Measurements from ENCODE around the gene SS18L1. TPM values are rescaled to one million over a fixed set of nuclear protein-coding genes. Genes with fewer than 3 reads are reported as not detected.

The SS18L1 gene
- total and polyA plus RNA-seq, 7 donors: 4.9 to 11.7 (median 9.5) TPM

DNA sequence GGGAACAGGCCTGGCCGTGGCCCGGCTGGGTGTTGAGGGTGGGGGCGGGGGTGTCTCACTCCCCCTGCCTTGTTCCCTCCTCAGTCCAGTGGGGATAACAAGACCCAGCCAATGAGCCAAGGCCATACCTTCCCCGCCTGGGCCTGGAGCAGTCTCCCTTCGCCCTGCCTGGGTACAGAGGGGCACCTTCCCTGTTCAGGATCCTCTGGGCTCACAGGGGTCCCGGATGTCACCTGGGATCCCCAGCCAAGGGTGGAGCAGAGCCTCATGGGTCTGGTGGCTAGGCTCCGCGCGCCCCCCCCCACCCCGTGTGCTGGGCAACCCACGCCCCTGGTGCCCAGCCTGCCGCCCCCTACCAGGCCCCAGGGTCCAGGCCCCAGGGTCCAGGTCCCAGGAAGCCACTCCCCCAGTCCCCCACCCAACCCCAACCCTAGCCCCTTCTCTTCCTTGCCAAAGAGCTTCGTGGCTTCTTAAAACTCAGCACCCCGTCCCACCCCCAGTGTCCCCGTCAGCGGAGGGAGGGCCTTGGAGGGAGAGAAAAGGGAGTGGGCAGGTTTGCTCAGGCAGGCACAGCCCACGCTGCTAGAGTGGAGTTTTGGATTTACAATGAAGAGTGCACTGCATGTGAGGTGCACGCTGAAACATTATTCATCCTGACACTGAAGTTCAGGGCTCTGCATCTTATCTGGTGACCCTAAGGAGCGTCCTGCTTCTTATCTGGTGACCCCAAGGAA, 64.7 kb downstream of the SS18L1 start:
- TF ChIP-seq CTCF (IDR thresholded peaks at IDR 0.05) (no peak), EP300 (IDR thresholded peaks at IDR 0.05) (no peak)
- no peak for DNase-seq
- peaks cover 3 to 37% (median 26%) of the 10 kb centered on the region in 3 donors for H3K27me3 ChIP-seq
- 62 to 78% methylated on average over 19 of the region's 19 CpGs for WGBS, 2 donors
- intact Hi-C loops (cut with DNase I): no loop called here
- H3K27ac ChIP-seq: no peak overlapping the region
- peaks cover 0 to 7% (median 2%) of the 10 kb centered on the region in 4 donors for H3K36me3 ChIP-seq
- H3K9me3 ChIP-seq: no peaks in the 10 kb centered on the region
- H3K4me3 ChIP-seq: no peak overlapping the region
- no peaks in the 10 kb centered on the region for H3K4me1 ChIP-seq

DNA sequence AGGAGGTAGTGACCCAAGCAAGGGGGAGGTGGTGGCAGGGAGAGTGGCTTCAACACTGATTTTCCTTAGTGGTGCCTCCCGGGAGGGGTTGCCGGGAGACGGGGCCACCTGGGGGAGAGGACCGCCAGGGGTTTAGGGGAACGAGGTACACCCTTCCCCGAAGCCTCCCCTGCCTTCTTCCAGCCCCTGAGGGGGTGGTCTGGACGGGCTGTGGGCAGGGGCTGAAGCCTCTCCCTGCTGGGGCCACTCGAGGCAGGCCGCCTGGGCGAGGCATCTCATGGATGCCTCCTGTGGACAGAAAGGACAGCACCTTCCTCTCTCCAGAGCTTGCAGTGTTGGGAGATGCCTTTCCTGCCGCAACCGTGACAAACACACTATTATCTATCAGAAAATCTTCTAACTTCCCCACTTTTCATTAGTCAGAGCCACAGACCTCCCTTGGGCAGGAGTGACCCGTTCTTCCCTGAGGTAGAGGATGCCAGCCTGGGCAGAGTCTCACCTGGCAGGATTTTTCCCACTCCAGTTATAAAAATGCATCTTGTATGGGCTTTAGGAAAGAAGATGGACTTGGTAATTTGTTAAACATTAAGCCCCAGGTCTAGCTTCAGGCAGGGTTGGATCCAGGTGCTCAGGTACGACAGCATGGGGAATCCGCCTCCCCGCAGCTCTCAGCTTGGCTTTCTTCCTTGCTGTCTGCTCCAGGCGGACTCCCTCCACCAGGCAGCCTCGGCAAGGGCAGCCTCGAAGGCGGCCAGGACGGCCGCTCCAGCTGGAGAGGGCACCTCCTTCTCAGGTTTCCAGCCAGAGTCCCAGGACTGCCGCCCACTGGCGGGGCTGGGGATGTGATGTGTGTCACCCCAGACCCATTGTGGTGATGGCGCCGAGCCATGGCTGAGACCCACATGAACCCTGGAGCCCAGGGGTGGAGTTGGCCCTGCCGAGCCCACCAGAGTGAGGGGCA, 65.5 kb downstream of the SS18L1 start:
- peaks cover 3 to 42% (median 30%) of the 10 kb centered on the region in 3 donors for H3K27me3 ChIP-seq
- whole genome bisulfite sequencing, 2 donors: 37 to 51% methylated on average over 27 of the region's 27 CpGs
- H3K36me3 ChIP-seq: no peaks in the 10 kb centered on the region
- DNase-seq: no peak
- no peak overlapping the region for H3K27ac ChIP-seq
- intact Hi-C loops (cut with DNase I): no loop called here
- no peaks in the 10 kb centered on the region for H3K4me1 ChIP-seq
- no peak overlapping the region for H3K4me3 ChIP-seq
- no peaks in the 10 kb centered on the region for H3K9me3 ChIP-seq
- TF ChIP-seq POLR2AphosphoS5 (IDR thresholded peaks at IDR 0.05): no peak
- no peak for TF ChIP-seq POLR2A (IDR thresholded peaks at IDR 0.05)
- TF ChIP-seq EP300 (IDR thresholded peaks at IDR 0.05): no peak
- TF ChIP-seq CTCF (IDR thresholded peaks at IDR 0.05): no peak

DNA sequence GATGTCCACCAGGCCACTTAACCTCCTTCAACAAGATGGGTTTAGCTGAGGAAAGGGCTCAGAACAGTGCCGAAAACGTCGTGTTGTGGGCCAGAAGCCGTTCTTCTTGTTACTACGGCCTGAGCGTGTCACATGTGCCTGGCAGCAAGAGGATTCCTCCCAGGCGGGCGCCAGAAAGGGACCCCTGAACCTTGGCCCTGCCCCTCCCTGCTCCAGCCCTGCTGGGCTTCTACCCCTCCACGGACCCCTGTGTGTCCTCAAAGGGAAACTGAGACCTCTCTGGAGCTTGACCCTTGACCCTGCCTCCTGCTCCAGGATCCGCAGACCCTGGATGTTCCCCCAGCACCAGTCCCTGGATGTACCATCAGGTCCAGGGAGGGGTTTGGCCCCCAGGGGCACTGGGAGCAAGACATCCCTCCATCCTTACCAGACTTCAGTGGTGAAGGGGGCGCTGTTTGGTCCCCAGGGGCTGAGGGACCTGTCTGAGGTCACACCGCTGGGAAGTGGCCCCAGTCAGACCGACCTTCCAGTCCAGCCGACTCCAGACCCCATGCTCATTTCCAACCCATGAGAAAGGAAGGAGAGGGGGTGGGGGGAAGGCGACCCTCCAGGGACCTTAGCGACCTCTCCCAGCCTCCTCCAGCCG, 66.4 kb downstream of the SS18L1 start:
- WGBS, 2 donors: 52 to 60% methylated on average over 17 of the region's 17 CpGs
- intact Hi-C loops (cut with DNase I): no loop called here
- H3K27me3 ChIP-seq: peaks cover 6 to 51% (median 35%) of the 10 kb centered on the region in 3 donors

GRCh38 chr20:62210496-62210855, 66.9 kb downstream of the SS18L1 start:
- Histone ChIP-seq H3K4me1 (no peaks in the 10 kb centered on the region), H3K9me3 (no peaks in the 10 kb centered on the region), H3K36me3 (no peaks in the 10 kb centered on the region), H3K4me3 (no peak overlapping the region), H3K27ac (no peak overlapping the region), H3K27me3 (peaks cover 6 to 56% (median 40%) of the 10 kb centered on the region in 3 donors)
- WGBS, 2 donors: 27 to 56% methylated on average over 21 of the region's 21 CpGs
- intact Hi-C loops (cut with DNase I): no loop called here
- no peak for DNase-seq
- TF ChIP-seq POLR2AphosphoS5 (IDR thresholded peaks at IDR 0.05): no peak
- no peak for TF ChIP-seq CTCF (IDR thresholded peaks at IDR 0.05)
- TF ChIP-seq EP300 (IDR thresholded peaks at IDR 0.05): no peak
- TF ChIP-seq POLR2A (IDR thresholded peaks at IDR 0.05): no peak

More for the DNA sequence above, 66.4 kb downstream of the SS18L1 start:
- Histone ChIP-seq H3K4me1 (no peaks in the 10 kb centered on the region), H3K27ac (no peak overlapping the region), H3K4me3 (no peak overlapping the region), H3K9me3 (no peaks in the 10 kb centered on the region), H3K36me3 (no peaks in the 10 kb centered on the region)
- no peak for DNase-seq
- TF ChIP-seq POLR2AphosphoS5 (IDR thresholded peaks at IDR 0.05) (no peak), CTCF (IDR thresholded peaks at IDR 0.05) (no peak), POLR2A (IDR thresholded peaks at IDR 0.05) (no peak)
